NCI-H2029 (cell line): ENCODE results near the gene ESYT2.
"Not testable (repeated sequence)": the region's sequence is repeated elsewhere in the genome, so short reads cannot be mapped to it uniquely, and the experiment has no call there.

Experiments used
- DNase-seq: peaks from one replicate; lab custom pipeline; 2025; lab: John Stamatoyannopoulos, UW

ESYT2 gene

DNA sequence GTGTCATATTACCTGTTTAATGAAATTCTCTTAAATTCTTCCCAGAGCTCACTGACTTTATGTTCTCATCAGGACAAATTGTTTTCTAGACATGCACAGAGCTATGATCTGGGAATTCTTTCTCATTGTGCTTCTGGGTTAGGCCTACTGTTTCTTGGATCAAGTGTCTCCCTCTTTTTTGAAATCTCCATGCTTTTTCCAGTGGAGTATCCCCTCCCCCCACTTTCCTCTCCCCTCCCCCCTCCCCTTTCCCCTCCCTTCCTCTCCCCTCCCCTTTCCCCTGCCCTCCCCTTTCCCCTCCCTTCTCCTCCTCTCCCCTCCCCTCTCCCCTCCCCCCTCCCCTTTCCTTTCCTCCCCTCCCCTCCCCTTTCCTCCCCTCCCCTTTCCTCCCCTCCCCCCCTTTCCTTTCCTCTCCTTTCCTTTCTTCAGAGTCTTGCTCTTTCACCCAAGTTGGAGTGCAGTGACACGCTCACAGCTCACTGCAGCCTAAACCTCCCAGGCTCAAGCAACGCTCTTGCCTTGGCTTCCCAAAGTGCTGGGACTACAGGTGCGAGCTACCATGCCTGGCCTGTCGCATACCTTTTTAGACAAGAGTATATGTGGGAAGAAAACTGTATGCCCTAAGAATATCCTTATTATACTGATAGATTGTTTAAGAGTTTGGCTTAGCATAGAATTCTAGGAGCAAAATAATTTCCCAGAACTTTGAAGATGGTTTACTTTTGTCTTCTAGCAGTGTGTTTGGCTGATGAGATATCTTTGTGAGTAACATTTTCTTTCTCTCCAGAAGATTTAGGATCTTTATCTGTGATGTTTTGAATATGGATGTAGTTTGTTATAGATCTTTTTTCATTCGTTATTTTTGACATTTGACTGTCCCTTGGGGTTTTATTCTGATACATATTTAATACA is 29.5 kb upstream of the ESYT2 start:
- DNase-seq, result no peak

DNA sequence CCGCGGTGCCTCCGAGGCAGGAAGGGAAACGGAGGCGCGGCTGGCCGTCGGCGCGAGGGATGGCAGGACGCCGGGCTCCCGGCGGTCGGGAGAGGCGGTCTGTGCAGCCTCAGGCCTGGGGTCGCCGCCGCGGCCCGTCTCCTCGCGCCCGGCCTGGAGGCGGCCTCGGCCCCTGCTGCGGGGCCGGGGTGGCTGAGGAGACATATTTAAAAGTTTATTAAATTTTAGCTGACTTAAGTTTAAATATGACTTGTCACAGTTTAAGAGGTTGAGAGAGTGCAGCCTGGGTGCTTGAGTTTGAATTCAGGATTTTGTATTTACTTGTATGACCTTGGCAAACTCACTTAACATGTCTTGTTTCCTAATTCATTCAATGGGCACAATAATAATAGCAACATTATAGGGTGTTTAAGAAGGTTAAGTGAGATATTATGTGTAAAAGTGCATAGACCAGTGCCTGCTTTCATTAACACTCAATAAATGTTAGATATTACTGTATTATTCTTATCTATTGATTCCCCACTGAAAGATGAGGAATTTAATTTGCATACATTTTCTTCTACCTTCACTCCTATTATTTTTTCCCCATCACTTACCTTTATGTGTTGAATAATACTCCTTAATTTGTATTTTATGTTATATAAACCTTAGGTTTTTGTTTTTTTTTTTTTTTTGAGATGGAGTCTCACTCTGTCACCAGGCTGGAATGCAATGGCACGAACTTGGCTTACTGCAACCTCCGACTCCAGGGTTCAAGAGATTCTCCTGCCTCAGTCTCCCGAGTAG is 27.8 kb upstream of the ESYT2 start:
- DNase-seq, result no peak

DNA sequence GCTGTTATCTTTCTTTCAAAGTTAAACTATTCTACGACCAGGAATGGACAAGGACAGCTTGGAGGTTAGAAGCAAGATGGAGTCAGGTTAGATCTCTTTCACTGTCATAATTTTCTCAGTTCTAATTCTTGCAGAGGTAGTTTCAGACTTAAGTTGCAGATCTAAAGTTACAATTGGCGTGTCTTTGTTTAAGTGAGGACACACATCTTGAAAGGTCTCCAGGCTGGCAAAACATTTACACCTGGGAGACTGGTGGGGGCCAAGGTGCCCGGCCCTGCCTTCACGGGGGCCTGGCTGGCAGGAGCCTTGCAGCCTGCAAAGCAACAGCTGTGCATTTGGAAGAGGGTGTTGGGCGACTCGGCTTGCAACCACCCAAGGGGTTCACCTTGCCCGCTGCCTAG is 25.4 kb upstream of the ESYT2 start:
- no peak for DNase-seq

DNA sequence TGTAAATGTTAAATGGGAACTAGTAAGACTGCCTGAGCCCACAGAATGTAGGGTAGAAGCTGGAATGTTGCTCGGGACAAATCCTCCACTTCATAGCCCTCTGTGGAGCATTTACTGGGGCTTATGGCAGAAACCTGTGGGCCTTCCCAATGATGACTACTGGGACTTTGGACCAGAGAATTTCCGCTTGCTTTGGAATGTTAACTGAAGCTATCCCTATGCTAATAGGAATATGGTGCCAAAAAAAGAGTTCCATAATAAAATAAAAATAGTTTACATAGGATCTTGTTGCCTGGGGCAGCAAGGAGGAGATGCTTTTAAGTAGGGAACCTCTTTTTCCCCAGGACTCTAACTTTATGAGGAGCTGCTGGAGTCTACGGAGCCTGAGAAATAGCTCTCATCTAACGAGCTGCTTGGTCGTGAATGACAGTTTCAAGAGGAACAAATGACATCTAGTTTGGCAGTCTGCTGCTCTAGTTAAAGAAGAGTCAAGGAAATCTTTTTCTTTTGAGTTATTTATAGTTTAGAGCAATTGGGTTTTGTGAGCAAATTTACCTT is 21.3 kb upstream of the ESYT2 start:
- DNase-seq, result no peak

DNA sequence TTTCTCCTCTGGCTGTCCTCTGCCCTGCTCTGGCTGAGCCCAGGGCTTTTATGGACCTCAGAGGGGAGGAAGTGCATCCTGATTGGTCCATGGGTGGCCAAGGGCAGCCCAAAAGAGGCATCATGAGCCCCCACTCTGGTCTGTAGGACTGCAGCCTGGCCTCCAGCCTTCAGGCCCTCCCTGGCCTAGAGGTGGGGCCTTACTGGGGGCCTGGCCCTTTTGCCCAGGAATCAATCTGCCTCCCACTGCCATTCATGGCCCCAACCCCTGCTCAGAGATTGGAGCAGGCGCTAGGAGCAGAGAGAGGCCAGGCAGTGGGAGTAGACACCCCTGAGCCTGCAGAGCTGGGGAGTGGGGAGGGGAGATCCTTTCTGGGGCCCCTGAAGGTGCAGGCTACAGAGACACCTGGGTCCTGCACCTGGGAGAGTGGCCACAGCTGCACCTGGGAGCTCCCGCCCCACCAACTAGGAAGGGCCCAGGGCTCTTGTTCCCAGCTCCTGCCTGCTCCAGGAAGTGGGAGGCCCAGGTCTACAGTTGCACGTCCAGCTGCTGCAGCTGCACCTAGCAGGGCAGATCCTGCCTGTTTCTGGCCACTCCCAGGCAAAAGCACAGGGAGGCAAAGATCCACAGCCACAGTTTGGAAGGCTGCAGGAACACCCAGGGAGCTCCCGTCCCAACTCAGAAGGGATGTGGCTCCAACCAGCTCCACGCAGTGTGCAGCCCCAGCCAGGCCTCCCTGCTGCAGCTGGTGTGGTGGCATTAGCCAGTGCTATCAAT is 20.6 kb upstream of the ESYT2 start:
- DNase-seq, result peak; percentile 32

DNA sequence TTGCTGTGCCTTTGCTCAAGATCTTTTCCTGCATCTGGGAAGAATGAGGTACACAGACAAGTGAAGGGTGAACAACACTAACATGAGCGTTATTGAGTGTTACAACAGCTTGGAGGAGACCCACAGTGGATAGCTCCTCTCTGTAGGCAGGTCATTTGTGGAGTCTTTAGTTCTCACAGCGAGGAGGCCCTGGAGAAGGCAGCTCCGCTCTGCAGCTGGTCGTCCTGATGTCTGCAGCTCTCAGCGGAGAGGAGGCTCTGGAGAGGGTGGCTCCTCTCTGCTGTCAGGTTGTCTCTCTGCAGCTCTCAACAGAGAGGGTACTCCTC is 20.1 kb upstream of the ESYT2 start:
- DNase-seq, result no peak

DNA sequence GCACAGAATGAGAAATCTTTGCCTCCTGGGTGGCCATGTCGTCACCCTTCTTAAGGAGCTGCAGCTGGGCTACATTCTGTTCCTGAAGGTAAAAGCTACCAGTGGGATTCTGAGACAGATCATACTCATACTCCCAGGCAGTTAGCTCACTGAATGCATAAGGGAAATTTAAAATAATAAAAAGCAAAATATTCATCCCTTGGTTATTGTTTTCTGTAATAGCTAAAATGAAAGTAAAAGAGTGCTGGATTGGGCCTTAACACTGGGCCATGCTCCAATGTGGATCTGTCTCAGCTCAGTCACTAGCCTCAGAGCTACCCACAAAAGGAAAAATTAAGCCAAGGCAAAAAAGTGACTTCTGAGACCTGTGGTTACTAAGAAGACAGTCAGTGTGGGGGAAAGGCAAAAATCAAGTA is 18.1 kb upstream of the ESYT2 start:
- no peak for DNase-seq

DNA sequence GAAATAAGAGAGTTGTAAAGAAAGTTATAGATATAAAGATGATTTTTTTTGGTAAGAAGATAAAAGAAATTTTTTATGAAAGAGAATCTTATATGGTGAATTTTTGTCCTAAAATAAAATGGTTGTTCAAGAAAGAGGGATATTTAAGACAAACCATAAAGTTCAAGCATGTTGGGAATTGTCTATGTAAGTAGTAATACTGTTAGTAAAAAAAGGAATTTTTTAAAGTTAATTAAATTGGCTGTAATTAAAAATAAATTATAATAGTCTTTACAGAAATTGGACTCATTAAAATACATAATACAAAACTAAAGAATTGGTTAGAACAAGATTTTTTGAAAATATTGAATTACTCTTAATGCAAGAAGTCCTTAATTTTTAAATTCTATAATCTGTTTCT is 17.0 kb upstream of the ESYT2 start:
- no peak for DNase-seq

DNA sequence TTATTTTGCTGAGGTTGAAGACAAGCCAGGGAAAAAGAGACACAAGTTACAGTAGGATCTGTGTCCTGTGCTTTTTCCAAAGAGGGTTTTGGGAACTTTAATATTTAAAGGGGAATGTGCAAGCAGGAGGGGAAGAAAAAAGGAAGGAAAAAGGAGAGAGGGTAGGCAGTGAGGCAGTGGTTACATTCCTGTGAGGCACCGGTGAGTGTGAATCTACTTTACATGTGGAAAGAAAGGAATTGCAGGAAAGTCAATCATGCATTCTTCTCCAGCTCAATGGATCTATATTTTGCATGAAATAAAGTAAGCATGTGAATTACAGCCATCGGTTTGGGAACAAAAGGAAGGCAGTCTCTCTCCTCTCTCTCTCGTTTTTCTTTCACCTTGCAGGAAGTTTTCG is 14.5 kb upstream of the ESYT2 start:
- no peak for DNase-seq

DNA sequence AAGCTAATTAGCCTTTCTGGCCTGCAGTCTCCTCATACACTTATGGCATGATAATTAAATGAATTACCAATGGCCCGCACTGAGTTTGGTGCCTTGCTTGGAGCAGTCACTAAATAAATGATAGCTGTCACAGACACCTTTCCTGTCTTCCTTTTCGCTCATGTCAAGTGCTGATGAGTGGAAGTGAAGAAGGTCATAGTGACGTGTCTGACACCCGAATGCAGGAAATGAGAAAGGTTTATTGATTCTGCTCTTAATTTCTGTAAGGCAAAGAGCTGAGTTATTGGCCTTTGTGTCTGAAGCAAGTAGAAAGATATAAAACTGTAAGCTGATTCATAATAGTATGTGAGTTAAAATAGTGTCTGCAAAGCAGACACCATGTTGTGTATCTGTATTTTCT is 13.2 kb upstream of the ESYT2 start:
- peak; percentile 74 for DNase-seq

DNA sequence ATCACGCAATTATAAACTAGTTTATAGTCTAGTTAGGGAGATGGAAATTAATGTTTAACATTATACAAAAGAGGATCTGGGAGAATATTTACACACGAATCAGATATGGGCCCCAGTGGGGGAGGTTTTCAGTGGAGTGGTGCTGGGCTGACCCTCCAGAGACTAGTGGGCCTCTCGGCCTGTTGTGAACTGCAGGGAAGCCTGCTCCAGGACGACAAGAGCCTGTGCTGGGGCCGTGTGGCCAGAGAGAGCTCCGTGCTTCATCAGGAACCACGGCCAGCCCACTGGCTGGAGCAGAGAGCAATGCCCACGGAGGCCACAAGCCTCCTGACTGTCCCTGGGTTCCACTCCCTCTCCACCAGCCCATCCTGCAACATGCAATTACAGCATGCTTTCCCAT is 11.3 kb upstream of the ESYT2 start:
- no peak for DNase-seq

DNA sequence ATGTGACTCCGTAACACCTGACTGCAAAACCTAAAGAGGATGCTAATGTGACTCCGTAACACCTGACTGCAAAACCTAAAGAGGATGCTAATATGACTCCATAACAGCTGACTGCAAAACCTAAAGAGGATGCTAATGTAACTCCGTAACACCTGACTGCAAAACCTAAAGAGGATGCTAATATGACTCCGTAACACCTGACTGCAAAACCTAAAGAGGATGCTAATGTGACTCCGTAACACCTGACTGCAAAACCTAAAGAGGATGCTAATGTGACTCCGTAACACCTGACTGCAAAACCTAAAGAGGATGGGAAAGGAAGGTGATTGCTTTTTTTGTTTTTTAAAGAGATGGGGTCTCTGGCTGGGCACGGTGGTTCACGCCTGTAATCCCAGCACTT is 9.9 kb upstream of the ESYT2 start:
- not testable (repeated sequence) for DNase-seq

DNA sequence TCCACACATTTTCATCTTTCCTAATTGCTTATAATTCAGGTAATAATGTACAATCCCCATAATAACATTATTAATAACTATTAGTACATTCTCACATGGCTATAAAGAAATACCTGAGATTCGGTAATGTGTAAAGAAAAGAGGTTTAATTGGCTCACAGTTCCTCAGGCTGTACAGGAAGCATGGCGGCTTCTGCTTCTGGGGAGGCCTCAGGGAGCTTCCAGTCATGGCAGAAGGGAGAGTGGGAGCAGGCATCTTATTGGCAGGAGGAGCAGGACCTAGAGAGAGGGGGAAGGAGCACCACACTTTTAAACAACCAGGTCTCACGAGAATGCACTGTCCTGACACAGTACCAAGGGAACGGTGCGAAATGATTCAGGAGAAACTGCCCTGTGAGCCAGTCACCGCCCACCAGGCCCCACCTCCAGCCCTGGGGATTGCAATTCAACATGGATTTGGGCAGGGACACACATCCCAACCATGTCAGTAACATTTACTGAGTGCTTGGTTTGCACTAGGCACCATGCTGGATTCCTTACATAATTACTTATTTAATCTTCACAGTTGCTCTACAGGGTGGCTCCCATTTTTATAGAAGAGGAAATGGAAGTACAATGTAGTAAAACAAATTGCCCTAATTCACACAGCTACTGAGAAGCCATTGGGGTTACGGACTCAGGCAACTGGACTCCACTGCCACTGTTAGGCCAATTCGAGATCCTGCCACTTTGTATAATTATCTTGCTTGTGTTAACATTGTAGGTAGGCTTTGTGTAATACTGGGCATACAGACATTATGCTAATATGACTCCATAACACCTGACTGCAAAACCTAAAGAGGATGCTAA is 8.7 kb upstream of the ESYT2 start:
- no peak for DNase-seq

DNA sequence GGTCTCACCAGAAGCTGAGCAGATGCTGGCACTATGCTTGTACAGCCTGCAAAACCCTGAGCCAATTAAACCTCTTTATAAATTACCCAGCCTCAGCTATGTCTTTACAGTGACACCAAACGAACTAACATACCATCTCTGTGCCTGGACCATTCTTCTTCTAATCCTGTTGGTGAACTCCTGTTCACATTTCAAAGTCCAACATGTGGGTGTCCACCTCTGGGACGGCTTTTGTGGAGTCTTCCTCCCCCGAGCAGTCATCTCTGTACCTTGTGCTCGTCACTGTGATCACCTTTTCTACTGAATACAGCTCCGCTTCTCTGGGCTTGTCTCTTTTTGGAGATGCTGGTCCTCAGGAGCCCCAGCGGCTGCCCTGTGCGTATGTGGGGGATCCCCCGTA is 7.4 kb upstream of the ESYT2 start:
- no peak for DNase-seq

DNA sequence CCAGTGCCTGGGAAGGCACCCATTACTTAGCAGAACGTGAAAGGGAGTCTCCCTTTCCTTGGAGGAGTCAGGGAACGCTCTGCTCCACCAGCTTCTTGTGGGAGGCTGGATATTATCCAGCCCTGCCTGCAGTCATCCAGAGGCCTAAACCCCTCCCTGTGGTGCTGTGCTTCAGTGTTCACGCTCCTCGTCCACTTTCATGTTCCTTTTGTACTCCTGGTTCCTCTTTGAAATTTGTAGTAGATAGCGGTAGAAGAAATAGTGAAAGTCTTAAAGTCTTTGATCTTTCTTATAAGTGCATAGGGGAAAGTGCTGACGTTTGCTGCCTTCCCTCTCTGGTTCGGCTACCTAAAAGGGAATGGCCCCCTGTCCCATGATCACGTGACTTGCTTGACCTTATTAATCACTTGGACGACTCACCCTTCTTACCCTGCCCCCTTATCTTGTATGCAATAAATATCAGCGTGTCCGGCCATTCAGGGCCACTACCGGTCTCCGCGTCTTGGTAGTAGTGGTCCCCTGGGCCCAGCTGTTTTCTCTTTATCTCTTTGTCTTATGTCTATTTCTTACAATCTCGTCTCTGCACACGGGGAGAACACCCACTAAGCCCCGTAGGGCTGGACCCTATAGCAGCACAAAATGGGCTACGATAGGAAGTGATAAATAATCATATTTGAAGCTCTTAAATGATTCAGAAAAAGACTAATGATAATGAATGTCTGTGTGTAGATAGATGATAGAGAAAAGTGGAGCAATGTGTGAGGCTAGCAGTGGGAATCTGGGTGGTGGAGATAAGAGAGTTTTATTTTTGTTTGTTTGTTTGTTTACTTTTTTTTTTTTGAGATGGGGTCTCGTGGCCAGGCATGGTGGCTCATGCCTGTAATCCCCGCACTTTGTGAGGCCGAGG is 5.8 kb upstream of the ESYT2 start:
- no peak for DNase-seq

DNA sequence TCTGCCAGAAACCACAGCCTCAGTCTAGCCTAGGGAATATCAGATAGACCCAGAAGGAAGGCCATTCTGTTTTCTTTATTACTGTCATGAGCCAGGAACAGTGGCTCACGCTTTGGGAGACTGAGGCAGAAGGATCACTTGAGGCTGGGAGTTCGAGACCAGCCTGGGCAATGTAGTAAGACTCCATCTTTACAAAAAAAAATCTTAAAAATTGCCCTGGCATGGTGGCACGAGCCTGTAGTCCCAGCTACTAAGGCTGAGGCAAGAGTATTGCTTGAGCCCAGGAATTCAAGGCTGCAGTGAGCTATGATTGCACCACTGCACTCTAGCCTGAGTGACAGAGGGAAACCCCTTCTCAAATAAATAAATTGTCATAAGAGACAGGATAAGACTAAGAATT is 3.7 kb upstream of the ESYT2 start:
- no peak for DNase-seq

DNA sequence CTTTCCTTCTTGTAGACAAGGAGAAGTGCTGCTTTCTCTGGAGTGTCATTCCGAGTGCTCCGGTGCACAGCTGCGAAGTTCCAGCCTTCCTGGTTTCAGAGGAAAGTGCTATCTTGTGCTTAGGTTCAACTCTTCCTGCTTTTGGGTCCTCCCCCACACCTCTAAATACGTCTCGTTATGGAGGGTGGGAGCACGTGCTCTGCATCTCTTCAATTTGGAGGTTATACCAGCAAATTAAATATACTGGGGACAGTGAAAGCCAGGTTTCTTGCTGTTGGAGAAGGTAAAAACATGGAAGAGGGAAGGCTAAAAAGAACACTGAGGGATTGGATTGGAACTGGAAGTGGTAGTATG is 2.4 kb upstream of the ESYT2 start:
- no peak for DNase-seq

DNA sequence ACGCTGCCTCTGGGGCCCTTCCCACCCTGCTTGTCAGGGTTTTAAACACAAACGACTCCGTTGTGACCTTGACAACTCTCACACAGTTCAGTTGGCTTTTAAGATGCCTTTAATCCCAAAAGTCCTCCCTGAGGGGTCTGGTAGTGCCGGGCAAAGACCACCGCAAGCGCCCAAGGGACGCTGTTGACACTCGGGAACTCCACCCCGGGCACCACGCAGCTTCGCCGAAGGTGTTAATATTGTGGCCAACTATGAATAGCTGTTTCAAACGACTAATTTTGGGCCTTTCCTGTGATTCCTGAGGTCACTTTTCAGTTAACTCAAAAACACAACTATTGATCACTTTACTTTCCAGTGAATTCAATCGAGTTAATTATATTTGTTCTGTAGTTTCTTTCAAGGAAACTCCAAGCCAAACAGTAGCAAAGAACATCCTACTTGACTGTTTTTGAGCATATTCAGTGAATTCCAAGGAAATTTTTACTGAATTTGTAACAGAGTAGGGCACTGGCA is 958 bp upstream of the ESYT2 start:
- no peak for DNase-seq

DNA sequence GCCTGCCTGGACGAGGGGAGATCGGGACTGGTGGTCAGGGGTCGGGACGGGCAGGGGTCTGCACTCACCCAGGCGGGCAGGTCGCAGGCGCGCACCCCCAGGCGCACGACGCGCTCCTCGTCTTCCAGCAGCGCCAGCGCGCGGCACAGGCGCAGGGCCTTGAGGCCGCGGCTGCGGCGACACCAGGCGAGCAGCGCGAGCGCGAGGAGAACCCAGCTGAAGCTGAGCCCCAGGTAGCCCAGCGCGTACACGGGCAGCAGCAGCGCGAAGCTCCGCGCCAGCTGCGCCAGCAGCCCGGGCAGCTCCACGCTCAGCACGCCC is 328 bp downstream of the ESYT2 start:
- peak; percentile 65 for DNase-seq
